Gastrocnemius medialis (tissue), 4 donors: ENCODE results near the gene CLCF1.

Experiments
- POLR2A ChIP-seq, 2 donors: fragments of 450-650 bp; IDR thresholded peaks; one replicate each; pipeline ENCODE4 v1.6.1; 2017; ENCODE audit warnings: antibody characterized with exemption in 2 of 2, mild to moderate bottlenecking in 2 of 2, moderate library complexity in 2 of 2
- TF ChIP-seq, protein P1 (sequence below), 5 experiments: fragments of 450-650 bp in 3 of 5; fragments of 200-600 bp in 2 of 5; sonication (generic) in 2 of 5; IDR thresholded peaks in 4 of 5; conservative IDR thresholded peaks in 1 of 5; 1 replicate in 4 of 5; 2 replicates in 1 of 5; pipeline ENCODE4 v1.5.1; 2016 to 2019; ENCODE audit warnings: antibody characterized with exemption in 5 of 5, mild to moderate bottlenecking in 3 of 5, moderate library complexity in 3 of 5

DNA sequence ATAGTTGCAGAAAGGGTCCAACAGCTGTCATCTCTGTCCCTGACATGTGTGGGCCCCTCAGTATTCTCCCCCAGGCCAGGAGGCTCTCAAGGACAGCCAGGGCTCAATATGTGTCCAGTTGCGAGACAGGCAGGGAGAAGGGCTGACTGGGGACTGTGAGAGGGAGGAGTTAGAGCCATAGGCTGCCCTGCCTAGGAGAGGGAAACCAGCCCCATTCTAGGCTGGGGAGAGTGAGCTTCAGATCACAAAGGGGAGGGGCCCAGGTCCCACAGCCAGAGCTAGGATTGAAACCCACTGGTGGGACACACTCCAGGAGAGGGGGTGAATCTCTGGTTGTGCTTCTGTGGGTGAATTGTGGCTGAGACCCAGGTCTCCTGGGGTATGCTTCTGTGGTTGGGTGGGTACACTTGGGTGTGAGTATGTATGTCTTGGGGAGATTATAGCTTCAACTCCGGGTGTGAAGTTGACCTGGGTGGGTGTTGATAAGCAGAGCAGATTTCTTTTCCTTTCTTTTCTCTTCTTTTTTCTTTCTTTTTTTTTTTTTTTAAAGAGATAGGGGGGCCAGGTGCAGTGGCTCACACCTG, 40.0 kb upstream of the CLCF1 start:
- TF ChIP-seq, protein P1, sequence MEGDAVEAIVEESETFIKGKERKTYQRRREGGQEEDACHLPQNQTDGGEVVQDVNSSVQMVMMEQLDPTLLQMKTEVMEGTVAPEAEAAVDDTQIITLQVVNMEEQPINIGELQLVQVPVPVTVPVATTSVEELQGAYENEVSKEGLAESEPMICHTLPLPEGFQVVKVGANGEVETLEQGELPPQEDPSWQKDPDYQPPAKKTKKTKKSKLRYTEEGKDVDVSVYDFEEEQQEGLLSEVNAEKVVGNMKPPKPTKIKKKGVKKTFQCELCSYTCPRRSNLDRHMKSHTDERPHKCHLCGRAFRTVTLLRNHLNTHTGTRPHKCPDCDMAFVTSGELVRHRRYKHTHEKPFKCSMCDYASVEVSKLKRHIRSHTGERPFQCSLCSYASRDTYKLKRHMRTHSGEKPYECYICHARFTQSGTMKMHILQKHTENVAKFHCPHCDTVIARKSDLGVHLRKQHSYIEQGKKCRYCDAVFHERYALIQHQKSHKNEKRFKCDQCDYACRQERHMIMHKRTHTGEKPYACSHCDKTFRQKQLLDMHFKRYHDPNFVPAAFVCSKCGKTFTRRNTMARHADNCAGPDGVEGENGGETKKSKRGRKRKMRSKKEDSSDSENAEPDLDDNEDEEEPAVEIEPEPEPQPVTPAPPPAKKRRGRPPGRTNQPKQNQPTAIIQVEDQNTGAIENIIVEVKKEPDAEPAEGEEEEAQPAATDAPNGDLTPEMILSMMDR (IDR thresholded peaks at IDR 0.05 in 4 of 5, conservative IDR thresholded peaks at IDR 0.05 in 1 of 5) = no peak
- TF ChIP-seq POLR2A (IDR thresholded peaks at IDR 0.05) = no peak
